HG03460 (cell line): ENCODE results near the gene MLLT10.

ENCODE experiments used
- ATAC-seq: cut with Tn5 transposase; IDR thresholded peaks from one replicate; pipeline ENCODE4 v1.9.1; 2021; ENCODE audit not compliant: unreplicated experiment

Gene MLLT10

DNA sequence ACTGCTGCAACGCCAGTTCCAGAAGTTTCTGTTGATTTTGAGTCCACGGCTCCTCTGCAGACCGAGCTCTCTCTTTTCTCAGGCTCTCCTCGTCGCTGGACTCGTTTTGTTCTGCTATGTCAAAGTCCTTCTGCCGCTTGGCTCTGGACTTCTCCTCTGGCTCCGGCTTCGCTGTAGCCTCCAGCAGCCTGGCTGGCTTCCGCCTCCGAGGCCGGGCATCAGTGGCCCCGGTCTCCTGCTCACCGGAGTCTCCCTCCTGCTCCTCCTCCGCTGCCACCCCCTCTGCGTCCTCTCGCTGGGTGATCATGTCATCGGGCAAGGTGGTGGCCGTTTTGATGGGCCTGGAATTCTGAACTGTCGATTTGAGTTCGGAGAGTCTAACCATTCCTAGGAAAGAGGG lies 225.2 kb downstream of the MLLT10 start:
- no peak for ATAC-seq

DNA sequence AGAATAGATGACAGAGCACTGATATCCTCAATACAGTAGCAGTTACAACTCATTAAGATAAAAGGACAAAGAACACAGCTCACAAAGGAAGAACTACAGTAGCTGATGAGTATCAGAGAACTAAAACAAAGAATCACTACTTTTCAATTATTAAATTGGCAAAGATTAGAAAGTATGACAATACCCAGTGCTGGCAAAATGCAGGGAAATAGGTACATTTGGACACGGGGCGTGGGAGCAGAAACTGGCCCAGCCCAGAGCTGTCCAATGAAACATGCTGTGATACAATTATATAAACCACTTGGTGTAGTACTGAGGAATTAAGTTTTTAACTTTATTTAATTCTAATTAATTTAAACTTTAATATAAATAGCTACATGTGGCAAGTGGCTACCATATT lies 226.3 kb downstream of the MLLT10 start:
- ATAC-seq: no peak

DNA sequence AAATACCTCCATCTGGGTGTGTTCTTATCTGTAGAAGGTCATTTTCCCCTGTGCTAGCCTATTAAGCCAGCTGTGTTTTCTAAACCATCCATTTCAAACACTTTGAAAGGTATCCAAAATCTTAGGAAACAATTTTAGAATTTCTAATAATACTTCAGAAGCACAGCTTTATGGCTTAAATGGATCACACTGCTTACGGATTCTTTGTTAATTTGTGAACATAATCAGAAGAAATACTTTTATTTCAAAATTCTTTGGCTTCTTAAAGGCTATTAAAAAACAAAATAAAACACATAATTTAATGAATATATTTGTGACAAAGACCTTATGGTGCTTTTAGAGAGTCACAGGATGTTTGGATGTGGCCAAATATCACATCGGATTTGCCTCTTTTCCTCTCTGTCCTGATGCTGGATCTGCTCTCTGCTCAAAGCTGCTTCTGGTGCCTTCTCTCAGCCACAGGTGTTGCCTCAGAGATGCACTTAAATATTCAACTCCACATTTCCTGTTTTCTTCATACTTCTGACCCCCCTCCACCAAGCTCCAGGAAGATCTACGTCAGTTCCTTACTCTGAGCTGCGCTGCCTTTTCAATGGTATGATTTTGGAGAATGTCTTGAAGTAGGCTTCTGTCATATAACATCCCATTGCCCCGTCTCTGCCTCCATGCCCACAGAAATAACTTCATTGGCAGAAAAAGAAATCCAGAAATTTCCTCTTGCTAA lies 230.6 kb downstream of the MLLT10 start:
- ATAC-seq: no peak

DNA sequence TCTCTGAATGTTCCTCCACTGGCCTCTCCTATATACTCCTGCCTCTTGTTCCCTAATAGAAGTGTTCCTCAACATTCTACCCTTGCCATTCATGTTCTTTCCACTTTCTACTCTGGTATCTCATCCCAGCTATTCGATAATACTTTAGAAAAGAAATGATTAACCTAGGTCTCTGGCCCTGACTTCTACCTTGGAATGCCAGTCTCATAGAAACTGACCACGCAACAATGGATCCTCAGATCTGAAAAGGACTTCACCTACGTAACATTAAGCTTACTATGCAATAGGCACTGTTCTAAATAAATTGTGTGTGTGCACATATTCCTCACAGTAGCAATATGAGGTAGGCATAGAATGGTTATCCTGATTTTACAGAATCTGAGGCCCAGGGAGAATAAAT lies 235.0 kb downstream of the MLLT10 start:
- ATAC-seq: no peak

DNA sequence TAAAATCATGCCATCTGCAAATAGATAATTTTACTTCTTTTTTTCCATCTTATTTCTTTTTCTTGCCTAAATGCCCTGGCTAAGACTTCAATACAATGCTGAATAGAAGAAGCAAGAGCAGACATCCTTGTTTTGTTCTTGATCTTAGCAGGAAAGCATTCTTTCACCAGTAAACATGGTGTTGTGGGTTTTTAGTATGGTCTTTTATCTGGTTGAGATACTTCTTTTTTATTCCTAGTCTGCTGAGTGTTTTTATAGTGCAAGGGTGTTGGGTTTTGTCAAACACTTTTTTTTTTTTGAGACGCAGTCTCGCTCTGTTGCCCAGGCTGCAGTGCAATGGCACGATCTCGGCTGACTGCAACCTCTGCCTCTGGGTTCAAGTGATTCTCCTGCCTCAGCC lies 237.2 kb downstream of the MLLT10 start:
- no peak for ATAC-seq

DNA sequence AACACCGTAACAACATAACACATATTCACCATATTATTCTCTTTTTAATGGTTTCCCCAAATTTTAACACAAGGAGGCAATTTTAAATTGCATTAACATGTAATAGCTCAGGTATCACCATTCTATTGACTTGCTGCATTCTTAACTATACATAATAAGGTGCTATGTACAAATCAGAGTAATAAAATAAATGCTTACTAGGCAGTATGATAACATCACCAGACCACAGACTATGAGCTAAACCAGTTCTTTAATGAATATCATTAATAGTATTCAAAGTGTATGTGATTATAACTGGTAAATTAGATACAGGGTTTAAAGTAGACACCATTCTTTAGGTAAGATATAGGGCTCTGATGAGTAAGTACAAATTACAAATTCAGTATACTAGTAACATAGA lies 242.9 kb downstream of the MLLT10 start:
- no peak for ATAC-seq

DNA sequence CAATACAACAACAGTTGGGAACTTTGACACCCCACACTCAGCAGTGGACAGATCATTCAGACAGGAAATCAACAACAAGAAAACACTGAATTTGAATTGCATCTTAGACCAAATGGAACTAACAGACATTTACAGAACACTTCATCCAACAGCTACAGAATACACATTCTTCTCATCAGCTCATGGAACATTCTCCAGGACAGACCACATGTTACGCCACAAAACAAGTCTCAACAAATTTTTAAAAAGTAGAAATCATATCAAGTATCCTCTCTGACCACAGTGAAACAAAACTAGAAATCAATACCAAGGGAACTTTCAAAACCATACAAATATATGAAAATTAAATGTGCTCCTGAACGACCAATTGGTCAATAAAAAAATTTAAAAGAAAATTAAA lies 257.2 kb downstream of the MLLT10 start:
- ATAC-seq: no peak
